ENCODE results near the gene TNFSF9. TPM values are rescaled to one million over a fixed set of nuclear protein-coding genes. Genes with fewer than 3 reads are reported as not detected.

The TNFSF9 gene
- total and polyA plus RNA-seq, 2 donors (not counting 1 experiment from before 2014, with no cell fraction given) = 11.7 to 24.3 TPM

DNA sequence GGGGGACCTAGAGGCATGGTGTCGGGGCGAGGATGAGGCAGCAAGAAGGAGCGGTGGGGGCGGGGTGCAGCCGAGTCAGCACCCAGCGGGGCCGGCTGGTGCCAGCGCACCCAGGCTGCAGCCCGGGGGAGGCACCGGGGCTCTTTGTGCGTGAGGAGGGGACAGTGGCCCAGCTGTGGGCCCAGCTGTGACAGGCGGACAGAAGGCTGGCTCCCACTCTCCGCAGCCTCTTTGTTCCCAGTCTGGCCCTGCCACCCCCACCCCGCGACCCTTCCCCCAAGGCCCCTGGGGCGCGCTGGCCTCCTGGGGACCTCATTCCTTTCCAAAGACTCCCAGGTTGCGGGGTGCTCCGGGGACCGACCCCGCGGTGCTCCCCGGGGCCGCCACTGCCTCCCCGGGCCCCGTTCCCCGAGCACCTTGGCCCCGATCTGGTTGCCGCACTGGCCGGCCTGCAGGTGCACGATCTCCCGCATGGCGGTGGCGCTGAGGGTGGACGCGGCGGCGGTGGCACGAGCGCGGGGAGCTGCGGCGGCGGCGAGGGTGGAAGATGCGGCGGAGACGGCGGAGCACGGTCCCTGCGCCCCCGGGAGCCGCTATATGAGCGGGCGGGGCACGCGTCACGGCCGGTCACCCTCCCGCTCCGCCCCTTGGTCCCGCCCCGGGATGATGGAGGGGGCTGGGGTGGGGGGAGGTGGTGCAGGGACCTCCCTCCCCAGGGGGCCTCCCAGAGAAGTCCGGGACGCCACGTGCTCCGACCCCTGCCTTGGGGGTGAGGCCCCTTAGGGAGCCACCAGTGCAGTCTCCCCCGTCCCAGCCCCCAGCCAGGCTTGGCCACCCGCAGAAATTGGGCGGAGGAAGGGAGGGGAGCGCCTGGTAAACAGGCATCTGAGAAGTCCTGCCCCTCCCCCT is 28.8 kb upstream of the TNFSF9 start, which contains the start of gene TUBB4A:
Gene TUBB4A (minus strand): TSS at position 570 of the 909 bp plus-strand sequence. CDS start 97 bp downstream, at position 473.
- no peaks in the 10 kb centered on the region for H3K9me3 Mint-ChIP-seq (ENCODE audit: insufficient read depth)
- Histone ChIP-seq H3K4me1 (ENCODE audit: control insufficient read depth in 2 of 2, insufficient read depth in 2 of 2, low read length in 2 of 2) (peaks cover 16 to 21% of the 10 kb centered on the region in 2 donors), H3K9me3 (ENCODE audit: control extremely low read depth in 1 of 3, control insufficient read depth in 2 of 3, insufficient read depth in 1 of 3, low read length in 2 of 3) (peaks cover 0 to 2% (median 0%) of the 10 kb centered on the region in 3 donors), H2AFZ (ENCODE audit: insufficient read depth, low read depth, low read length, poor library complexity, severe bottlenecking) (peak within 1 kb of the TSS; percentile 86), H3K27me3 (replicated peaks in 1 of 4; ENCODE audit: control extremely low read depth in 1 of 4, control insufficient read depth in 3 of 4, insufficient read depth in 4 of 4, low read length in 3 of 4) (peaks cover 0 to 17% (median 3%) of the 10 kb centered on the region in 4 experiments), H3K79me2 (ENCODE audit: control insufficient read depth, insufficient read depth, low read length) (no peaks in the 10 kb centered on the region), H3K27ac (ENCODE audit: low read length in 2 of 2) (no peak within 1 kb of the TSS), H3K36me3 (replicated peaks in 1 of 2; ENCODE audit: control extremely low read depth in 1 of 2, control insufficient read depth in 1 of 2, extremely low read depth in 1 of 2, insufficient read depth in 2 of 2, low read length in 1 of 2) (no peaks in the 10 kb centered on the region), H3K9ac (ENCODE audit: low read length) (peak within 1 kb of the TSS; percentile 68), H4K20me1 (ENCODE audit: control insufficient read depth, insufficient read depth, low read length, poor library complexity, severe bottlenecking) (no peaks in the 10 kb centered on the region), H3K4me2 (replicated peaks; ENCODE audit: low read depth, low read length, poor library complexity, severe bottlenecking) (peak within 1 kb of the TSS; percentile 94), H3K4me3 (ENCODE audit: control extremely low read depth in 1 of 5, extremely low read depth in 1 of 5, insufficient read depth in 1 of 5, low read depth in 2 of 5, low read length in 4 of 5) (peak within 1 kb of the TSS in 4 of 5 experiments; percentile 47 to 67 (median 59))
- intact Hi-C loops (cut with micrococcal nuclease) = loop anchor here (2.0 kb wide), 1 partner anchor 77 kb away; the partner anchor contains the start of gene KHSRP
- H3K4me1 Mint-ChIP-seq = peaks cover 18% of the 10 kb centered on the region
- WGBS (ENCODE audit: insufficient coverage) = under 1% methylated on average over 59 of the region's 71 CpGs
- POLR2A ChIA-PET = interaction anchor here (0.6 to 1.3 kb wide), 3 partner anchors 49 to 137 kb away, joined by 3 to 5 read pairs (median 3); no protein-coding TSS in a partner anchor
- TF ChIP-seq, protein P1, sequence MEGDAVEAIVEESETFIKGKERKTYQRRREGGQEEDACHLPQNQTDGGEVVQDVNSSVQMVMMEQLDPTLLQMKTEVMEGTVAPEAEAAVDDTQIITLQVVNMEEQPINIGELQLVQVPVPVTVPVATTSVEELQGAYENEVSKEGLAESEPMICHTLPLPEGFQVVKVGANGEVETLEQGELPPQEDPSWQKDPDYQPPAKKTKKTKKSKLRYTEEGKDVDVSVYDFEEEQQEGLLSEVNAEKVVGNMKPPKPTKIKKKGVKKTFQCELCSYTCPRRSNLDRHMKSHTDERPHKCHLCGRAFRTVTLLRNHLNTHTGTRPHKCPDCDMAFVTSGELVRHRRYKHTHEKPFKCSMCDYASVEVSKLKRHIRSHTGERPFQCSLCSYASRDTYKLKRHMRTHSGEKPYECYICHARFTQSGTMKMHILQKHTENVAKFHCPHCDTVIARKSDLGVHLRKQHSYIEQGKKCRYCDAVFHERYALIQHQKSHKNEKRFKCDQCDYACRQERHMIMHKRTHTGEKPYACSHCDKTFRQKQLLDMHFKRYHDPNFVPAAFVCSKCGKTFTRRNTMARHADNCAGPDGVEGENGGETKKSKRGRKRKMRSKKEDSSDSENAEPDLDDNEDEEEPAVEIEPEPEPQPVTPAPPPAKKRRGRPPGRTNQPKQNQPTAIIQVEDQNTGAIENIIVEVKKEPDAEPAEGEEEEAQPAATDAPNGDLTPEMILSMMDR (IDR thresholded peaks at IDR 0.05) = peak; percentile 13
- TF ChIP-seq EZH2 (IDR thresholded peaks at IDR 0.05; ENCODE audit: borderline replicate concordance, insufficient read depth, low read depth, low read length, poor library complexity, severe bottlenecking) = no peak
- ATAC-seq (ENCODE audit: low read depth) (peak; percentile 83), DNase-seq (peak; percentile 68)
- CTCF ChIA-PET = interaction anchor here (0.6 to 1.4 kb wide), 5 partner anchors 15 to 825 kb away, joined by 3 to 12 read pairs (median 4); no protein-coding TSS in a partner anchor
- H3K27ac Mint-ChIP-seq = peak within 1 kb of the TSS; percentile 78
- peaks cover 3% of the 10 kb centered on the region for H3K27me3 Mint-ChIP-seq
- peak within 1 kb of the TSS; percentile 92 for H3K4me3 Mint-ChIP-seq
